UCSD-AML1 (cell line): ENCODE measurements around the gene PKDREJ.
A peak's percentile ranks its signal among the peaks of the same experiment; 100 is the strongest.

ENCODE experiments used
- DNase-seq: peaks from one replicate; lab custom pipeline; 2025; ENCODE audit not compliant: unreplicated experiment; lab: John Stamatoyannopoulos, UW

The PKDREJ gene

DNA sequence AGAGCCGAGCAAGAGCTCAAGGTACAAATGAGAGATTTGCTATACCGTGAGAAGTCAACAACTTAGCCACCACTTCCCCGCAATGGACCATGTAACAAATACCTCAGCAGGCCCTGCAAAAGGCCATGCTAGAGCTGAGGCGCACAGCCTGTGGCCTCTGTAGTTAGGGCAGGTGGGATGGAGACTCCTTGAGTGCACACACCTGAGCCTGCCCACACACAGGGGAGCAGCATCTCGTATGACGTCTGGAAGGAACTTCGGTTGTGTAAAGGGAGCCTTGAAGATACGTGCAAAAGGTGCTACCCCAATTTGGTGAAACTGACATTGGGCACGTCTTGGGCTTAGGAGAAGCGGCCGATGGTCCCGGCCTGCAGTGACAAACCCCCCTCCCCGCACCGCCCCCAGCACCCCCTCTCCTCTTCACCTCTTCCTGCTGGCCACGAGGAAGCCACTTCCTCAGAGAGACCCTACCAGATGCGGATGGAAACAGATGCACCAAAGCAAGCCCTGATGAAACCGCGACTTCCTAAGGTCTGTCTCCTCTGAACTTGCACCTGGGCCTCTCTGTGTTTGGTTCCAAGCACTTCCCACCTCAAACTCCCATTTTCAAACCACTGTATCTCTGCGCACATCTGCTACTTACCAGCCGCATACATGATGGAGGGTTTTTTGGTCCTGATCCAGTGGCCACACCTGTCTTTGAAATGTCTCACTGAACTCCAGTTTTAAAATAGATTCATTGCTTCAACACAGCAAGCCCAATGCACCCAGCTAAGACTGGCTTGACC lies 23.7 kb downstream of the PKDREJ start:
- DNase-seq: no peak

DNA sequence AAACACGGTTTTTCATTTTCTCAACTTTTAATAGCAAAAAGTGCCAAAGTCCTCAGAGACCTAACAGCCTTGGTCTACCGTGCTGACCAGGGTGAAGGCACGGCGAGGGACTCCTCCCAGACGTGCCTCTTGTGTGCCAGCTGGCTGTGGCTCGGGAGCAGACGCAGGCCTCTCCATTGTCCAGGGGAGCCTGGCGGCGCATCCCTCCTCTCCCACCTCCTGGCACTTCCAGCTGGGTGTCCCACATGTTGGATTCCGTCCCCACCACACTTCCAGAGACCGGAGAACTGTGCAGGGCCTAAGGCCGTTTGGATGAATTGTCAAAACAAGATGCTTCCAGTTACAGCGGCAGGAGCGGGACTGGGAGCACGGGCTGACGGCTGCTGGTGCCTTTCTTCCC lies 24.6 kb downstream of the PKDREJ start:
- no peak for DNase-seq

DNA sequence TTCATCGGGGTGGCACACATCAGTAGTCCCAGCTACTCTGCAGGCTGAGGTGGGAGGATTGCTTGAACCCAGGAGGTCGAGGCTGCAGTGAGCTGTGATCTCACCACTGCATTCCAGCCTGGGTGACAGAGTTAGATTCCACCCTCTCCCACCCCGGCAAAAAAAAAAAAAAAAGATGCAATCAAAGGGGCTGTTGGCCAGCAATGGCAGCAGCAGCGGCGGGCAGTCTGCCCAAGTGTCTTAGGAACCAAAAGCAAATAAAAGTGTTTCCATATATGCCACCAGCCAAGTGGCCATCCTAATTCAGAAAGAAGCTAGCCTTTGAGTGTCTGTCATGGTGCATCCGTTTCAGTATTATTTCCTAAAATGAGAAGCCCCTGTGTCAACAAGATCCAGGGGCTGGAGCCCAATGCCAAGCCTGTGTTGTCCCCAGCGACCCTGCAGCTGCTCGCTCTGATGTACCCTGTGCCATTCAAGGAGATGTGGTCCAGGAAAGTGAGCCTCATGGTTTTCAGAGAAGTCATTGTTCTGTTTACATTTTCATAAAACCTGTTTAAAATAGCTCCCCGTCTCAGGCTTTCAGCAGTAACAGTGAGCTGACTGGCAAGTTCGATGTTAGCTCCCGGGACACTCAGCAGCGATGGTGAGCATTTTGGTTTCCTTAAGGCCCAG lies 25.6 kb downstream of the PKDREJ start:
- DNase-seq: no peak

DNA sequence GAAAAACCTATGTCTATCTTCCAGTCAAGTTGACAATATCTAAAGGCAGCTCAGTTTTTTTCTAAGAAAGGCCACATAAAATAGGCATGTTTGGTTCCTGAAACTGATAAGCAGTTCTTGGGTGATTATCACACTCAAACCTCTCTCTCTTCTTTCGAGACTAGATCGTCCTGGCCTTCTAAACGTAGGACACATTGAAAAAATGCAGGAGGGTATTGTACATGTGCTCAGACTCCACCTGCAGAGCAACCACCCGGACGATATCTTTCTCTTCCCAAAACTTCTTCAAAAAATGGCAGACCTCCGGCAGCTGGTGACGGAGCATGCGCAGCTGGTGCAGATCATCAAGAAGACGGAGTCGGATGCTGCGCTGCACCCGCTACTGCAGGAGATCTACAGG lies 28.2 kb downstream of the PKDREJ start:
- DNase-seq: no peak

DNA sequence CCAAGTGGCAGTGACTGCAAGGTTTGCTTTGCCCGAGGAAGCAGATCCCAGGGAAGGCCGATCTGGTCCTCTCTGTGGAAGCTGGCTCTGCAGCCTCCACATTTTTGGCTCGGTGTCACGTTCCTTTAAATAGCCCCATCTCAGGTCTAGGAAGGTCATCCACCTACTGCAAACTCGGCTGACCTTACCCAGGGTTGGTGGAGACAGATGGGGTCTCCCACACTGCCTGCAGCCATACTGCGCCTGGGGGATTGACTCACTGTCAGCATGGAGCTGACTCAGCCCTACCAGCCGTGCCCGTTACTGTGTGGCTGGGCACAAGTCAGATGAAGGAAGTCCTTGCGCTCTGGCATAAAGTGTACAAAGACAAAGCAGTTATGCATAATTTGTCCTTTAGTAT lies 29.9 kb downstream of the PKDREJ start:
- DNase-seq: peak; percentile 36

DNA sequence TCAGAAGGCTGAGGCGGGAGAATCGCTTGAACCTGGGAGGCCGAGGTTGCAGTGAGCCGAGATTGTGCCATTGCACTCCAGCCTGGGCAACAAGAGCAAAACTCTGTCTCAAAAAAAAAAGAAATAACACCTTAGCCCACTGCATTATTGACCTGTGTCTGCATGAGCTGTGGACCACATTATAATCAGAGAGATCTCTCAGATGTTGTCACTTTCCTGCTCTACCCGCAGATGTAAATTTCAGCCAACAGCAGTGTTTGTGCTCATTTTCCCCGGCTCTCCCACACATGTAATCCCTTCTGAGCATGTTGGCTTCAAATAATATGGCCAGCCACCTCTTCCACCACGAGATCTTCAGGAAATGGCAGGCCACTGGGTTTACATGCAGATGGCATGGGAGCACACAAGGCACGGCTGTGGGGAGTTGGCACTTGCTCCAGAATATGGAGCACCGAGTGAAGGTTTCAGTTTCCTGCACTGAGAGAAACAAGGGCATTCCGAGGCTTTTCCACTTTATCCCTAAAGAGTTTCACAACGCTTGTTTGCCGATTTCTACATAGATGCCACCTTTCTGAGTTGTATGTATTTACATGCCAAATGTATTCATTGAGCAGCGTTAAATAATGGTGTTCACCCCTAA lies 32.8 kb downstream of the PKDREJ start:
- no peak for DNase-seq

DNA sequence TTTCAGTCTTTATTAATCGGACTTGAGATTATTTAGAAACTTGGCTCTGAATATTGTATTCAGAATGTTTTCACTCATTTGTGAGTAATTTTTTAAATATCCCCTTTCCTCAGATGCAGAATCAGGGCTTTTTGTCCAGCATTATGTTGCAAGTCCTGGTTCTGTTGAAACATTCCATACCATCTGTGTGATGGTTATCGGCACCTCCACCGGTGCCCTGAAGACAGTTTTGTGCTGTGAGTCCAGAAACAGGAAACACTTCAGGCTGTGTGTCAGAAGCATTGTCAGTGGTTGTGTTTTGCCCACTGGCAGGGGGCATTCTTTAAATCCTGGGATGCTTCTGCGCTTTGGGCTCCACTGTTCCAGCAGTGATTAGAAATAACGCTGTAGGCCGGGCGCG lies 33.4 kb downstream of the PKDREJ start:
- DNase-seq: no peak

DNA sequence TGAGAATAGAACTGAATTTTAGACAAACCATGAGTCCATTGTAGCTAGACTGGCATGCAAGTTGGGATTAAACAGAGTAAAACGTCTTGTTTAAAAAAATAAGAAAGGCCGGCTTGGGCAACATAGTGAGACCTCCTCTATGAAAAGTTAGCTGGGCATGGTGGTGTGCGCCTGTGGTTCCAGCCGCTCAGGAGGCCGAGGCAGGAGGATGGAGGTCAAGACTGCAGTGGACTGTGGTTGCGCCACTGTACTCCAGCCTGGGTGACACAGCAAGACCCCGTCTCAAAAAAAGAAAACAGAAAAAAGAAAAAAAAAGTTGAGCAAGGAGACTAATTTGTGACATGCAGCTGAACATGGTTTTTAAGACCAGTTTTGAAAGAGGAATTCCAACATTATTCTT lies 36.6 kb downstream of the PKDREJ start:
- DNase-seq: no peak

DNA sequence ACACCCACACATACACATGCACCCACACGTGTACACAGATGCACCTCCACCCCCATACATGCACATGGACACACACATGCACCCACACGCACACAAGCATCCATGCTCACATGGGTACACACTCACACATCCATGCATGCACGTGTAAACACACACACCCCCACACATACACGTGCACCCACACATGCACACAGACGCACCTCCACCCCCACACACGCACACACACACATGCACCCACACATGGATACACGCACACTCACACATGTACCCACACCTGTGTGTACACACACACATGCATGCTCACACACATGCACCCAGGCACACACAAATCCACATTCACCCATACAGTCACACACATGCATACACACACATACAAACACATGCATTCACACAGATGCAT lies 37.5 kb downstream of the PKDREJ start:
- no peak for DNase-seq

DNA sequence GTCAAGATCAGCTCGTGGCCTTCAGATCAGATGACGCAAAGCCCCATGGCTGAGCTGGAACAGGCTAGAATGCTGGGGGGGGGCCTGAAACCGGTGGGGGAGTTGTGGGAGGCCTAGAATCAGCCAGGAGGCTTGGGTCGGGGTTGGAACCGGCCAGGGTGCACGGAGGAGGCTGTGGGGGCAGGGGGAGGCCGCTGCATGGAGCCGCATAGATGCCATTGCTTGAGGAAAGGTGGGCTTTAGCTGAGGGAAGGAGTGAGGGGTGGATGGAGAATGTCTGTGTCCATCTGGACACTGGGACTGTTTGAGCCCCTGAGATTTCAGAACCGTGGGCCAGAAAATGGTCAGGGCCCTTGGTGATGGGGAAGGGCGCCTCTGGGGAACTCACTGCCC lies 38.2 kb downstream of the PKDREJ start:
- DNase-seq: no peak

DNA sequence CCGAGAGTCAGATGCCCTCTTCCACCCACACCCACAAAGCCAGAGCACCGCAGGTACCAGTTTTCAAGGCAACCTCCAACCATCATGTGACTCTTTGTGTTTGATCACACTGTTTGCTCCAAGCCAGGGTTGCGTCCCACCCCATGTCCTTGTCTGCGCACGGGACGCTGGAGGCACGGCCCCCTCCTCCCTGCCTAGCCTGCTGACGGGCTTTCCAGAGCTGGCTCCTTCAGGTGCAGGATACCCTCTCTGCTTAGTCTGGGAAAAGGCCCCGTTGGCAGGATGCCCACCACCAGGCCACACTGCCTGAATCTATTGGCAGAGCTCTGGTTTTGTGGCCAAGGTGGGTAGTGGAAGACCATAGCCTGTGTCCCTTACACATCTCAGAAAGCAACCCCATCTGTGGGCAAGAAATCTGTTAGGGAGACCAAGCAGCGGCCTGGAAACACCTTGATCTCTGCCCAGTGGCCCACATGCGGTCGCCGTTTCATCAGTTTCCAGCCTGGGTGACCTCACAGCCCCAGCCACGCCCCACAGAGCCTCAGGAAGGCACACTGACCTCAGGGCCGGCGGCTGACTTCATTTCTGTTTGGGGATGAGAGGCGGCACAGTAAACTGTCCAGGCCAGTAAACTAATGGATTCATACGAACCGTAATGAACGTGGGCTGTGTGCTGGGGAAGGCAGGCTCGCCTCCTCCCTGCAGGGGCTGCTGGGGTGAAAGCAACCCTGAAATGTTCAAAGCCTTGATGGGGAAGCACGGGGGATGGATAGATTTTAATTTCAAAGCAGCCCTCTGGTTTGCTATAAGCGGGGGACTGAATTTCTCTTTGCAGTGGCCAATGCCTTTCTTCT lies 38.9 kb downstream of the PKDREJ start:
- DNase-seq: no peak

DNA sequence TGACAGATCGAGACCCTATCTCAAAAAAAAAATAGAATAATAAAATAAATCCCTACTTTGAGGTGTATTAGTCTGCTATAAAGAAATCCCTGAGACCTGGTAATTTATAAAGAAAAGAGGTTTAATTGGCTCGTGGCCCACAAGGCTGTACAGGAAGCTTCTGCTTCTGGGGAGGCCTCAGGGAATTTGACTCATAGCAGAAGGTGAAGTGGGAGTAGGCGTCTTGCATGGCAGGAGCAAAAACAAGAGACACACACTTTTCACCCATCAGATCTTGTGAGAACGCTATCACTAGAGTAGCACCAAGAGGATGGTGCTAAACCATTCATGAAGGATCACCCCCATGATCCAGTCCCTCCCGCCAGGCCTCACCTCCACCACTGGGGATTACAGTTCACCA lies 42.2 kb downstream of the PKDREJ start:
- DNase-seq: no peak

DNA sequence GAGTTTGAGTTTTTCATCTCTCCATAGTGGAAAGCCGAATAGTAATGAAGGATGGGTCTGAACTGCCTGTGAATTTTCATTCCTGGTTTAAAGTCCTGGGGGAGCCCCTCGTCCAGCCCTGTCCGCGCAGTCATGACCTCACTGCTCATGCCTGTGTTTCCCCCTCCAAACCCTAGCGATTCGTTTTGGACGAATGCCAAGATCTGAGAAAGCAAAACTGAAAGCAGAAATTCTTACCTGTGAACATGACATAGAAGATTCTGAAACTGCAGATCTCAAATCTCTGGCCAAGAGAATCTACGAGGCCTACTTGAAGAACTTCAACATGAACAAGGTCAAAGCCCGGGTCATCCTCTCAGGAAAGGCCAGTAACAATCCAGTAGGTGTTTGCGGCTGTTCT lies 43.5 kb downstream of the PKDREJ start:
- DNase-seq: no peak

DNA sequence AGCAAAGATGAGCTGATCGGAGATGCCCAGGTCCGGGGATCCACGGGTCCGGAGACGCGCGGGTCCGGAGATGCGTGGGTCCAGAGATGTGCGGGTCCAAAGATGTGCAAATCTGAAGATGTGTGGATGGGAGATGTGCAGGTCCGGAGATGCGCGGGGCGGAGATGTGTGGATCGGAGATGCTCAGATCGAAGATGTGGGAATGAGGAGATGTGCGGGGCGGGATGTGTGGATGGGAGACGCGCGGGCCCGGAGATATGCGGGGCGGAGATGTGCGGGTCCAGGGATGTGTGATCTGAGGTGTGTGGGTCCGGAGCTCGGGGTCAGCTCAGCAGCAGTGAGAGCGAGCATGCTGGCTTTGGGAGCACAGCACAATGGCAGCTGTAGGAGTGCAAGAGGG lies 48.5 kb downstream of the PKDREJ start:
- no peak for DNase-seq

DNA sequence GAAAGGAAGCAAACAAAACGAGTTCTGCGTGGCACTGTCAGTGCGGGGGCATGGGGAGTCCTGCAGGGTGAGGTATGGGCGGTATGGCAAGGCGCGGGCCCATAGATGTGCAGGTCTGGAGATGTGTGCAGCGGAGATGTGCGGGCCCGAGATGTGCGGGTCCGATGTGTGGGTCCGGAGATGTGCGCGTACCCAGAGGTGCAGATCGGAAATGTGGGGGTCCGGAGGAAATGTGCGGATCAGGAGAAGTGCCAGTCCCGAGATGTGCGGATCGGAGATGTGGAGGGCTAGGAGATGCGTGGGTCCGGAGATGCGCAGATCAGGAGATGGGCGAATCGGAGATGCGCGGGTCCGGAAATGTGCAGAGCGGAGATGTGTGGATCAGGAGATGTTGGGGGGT lies 49.0 kb downstream of the PKDREJ start:
- no peak for DNase-seq

DNA sequence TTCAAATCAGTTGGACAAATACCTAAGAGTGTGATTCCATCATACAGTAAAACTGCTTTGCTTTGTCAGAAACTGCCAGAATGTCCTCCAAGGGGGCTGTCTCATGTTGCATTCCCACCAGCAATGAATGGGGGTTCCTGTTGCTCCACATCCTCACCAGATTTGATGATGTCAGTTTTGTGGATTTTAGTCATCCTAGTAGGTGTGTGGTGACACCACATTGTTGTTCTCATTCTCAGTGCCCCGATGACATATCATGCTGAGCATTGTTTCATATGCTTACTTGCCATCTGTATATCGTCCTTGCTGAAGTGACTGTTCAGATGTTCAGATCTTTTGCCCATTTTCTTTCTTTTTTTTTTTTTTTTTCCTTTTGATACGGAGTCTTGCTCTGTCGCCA lies 50.1 kb downstream of the PKDREJ start:
- DNase-seq: no peak

DNA sequence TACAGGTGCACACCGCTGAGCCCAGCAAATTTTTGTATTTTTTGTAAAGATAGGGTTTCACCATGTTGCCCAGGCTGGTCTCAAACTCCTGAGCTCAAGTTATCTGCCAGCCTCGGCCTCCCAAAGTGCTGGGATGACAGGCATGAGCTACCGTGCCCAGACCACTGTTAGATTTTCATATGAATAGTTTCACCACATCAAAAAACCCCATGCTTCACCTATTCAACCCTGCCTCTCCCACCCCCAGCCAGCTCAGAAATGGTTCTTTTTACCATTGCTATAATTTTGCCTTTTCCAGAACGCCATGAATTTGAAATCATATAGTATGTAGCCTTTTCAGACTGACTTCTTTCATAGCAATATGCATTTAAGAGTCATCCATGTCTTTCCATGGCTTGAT lies 50.9 kb downstream of the PKDREJ start:
- DNase-seq: no peak

DNA sequence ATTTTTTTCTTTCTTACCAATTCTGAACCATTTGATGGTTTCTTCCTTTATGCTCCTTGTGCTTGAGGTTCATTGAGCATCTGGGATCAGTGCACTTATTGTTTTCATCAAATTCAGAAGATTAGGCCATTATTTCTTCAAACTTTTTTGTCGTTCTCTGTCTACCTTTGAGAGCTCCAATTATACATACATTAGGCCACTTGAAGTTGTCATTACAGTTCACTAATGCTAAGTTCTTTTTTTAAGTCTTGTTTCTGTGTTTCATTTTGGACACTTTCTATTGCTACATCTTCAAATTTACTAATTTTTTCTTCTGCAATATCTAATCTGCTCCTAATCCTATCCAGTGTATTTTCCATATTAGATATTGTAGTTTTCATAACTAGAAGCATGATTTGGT lies 53.9 kb downstream of the PKDREJ start:
- DNase-seq: no peak
